ENCODE results near the gene NR1H2.

Gene NR1H2

DNA sequence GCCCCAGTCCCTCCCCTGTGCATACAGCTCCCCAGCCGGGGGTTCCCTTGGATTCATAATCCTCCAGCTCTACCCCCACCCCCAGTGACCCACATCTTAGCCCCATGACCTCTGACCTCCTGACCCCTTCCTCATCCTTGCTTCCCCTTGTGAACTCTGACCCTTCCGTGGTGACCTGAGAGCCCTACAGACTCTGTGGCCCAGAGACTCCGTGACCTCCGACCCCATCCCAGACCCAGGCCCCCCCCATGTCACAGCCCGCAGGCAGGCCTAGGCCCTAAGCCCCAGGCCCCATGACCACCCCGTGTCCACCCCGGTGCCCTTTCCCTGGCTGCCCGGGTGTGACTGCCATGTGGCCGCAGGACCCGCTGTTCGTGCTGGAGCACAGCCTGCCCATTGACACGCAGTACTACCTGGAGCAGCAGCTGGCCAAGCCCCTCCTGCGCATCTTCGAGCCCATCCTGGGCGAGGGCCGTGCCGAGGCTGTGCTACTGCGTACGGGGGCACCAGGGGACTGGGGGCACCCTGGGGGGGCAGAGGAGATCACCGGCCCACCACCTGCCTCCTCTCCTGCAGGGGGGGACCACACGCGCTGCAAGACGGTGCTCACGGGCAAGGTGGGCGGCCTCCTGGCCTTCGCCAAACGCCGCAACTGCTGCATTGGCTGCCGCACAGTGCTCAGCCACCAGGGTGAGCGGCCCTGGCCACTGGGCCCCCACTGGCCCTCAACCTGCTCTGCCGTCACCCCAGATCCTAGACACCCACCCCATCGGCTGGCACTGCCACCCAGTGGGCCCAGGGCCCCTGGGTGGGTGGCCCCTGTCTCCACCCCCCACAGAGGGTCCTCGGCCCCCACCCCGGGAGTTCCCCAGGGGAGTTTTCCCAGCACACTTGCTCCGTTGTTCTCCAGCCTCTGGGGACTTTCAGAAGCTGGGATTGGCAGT is 40.0 kb downstream of the NR1H2 start:
- no peak for ATAC-seq

GRCh38 chr19:50417111-50418081 is 41.1 kb downstream of the NR1H2 start:
- TF ChIP-seq OSR1 (CRISPR knock-in tag; IDR thresholded peaks at IDR 0.05) = no peak
- no peak for TF ChIP-seq POU6F1 (CRISPR knock-in tag; IDR thresholded peaks at IDR 0.05; ENCODE audit: borderline replicate concordance, low read depth)
- TF ChIP-seq ISL1 (CRISPR knock-in tag; IDR thresholded peaks at IDR 0.05) = no peak
- no peak for TF ChIP-seq CREB5 (CRISPR knock-in tag; IDR thresholded peaks at IDR 0.05; ENCODE audit: low read depth)
- no peak for TF ChIP-seq ESRRG (CRISPR knock-in tag; IDR thresholded peaks at IDR 0.05)
- TF ChIP-seq RARB (CRISPR knock-in tag; IDR thresholded peaks at IDR 0.05) = no peak
- TF ChIP-seq ARNTL (CRISPR knock-in tag; IDR thresholded peaks at IDR 0.05; ENCODE audit: borderline replicate concordance, low read depth) = no peak
- TF ChIP-seq SNAI2 (CRISPR knock-in tag; IDR thresholded peaks at IDR 0.05) = no peak
- no peak for TF ChIP-seq TOX (CRISPR knock-in tag; IDR thresholded peaks at IDR 0.05; ENCODE audit: borderline replicate concordance)
- no peak for TF ChIP-seq CSRNP3 (CRISPR knock-in tag; IDR thresholded peaks at IDR 0.05)
- no peak for TF ChIP-seq ZNF8 (CRISPR knock-in tag; IDR thresholded peaks at IDR 0.05)
- TF ChIP-seq, protein P1, sequence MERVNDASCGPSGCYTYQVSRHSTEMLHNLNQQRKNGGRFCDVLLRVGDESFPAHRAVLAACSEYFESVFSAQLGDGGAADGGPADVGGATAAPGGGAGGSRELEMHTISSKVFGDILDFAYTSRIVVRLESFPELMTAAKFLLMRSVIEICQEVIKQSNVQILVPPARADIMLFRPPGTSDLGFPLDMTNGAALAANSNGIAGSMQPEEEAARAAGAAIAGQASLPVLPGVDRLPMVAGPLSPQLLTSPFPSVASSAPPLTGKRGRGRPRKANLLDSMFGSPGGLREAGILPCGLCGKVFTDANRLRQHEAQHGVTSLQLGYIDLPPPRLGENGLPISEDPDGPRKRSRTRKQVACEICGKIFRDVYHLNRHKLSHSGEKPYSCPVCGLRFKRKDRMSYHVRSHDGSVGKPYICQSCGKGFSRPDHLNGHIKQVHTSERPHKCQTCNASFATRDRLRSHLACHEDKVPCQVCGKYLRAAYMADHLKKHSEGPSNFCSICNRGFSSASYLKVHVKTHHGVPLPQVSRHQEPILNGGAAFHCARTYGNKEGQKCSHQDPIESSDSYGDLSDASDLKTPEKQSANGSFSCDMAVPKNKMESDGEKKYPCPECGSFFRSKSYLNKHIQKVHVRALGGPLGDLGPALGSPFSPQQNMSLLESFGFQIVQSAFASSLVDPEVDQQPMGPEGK (CRISPR knock-in tag; IDR thresholded peaks at IDR 0.05; ENCODE audit: borderline replicate concordance) = no peak
- no peak for ATAC-seq

More for the DNA sequence above, 40.0 kb downstream of the NR1H2 start:
- TF ChIP-seq ESRRG (CRISPR knock-in tag; IDR thresholded peaks at IDR 0.05) (no peak), CSRNP3 (CRISPR knock-in tag; IDR thresholded peaks at IDR 0.05) (no peak)

DNA sequence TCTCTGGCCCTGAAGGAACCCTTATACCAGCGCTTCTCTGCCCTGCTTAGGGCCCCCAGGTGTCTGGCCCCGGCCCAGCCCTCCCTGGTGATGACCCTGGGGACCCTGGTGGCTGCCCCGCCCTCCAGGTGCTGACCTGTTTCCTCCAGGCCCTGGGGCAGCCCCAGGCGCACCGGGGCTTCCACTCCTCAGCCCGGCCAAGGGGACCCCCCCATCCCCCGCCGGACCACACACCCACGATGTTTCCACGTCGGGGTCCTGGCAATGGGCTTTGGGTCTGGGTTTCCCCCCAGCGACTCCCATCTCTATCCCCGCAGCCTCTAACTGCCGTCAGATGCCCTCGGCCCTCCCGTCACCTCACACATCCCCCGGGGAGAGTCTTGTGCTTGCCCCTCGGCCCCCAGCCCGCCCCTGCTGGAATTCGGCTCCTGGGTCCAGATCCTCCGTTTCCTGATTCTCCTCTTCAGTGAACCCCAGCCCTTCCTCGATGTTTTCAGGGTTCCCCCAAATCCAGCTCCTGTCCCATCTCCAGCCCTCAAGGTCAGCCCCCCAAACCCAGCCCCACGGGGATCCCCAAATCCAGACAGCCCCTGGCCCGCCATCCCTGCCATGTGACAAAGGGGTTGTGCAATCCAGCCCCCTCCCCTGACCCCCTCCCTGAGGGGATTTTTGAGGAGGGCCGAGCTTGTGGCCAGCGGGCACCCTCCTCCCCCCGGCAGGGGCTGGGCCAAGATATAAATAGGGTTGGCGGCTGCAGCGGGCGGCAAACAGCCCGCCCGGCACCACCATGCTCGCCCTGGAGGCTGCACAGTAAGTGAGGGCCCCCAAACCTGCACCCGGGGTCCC is 42.1 kb downstream of the NR1H2 start, which contains the start of gene SPIB:
Gene SPIB (plus strand): TSS at position 763 of the 846 bp plus-strand sequence. CDS start 25 bp downstream, at position 788.
- ATAC-seq = no peak
- no peak for TF ChIP-seq PPARA (CRISPR knock-in tag; IDR thresholded peaks at IDR 0.05; ENCODE audit: borderline replicate concordance)
- TF ChIP-seq, protein P2, sequence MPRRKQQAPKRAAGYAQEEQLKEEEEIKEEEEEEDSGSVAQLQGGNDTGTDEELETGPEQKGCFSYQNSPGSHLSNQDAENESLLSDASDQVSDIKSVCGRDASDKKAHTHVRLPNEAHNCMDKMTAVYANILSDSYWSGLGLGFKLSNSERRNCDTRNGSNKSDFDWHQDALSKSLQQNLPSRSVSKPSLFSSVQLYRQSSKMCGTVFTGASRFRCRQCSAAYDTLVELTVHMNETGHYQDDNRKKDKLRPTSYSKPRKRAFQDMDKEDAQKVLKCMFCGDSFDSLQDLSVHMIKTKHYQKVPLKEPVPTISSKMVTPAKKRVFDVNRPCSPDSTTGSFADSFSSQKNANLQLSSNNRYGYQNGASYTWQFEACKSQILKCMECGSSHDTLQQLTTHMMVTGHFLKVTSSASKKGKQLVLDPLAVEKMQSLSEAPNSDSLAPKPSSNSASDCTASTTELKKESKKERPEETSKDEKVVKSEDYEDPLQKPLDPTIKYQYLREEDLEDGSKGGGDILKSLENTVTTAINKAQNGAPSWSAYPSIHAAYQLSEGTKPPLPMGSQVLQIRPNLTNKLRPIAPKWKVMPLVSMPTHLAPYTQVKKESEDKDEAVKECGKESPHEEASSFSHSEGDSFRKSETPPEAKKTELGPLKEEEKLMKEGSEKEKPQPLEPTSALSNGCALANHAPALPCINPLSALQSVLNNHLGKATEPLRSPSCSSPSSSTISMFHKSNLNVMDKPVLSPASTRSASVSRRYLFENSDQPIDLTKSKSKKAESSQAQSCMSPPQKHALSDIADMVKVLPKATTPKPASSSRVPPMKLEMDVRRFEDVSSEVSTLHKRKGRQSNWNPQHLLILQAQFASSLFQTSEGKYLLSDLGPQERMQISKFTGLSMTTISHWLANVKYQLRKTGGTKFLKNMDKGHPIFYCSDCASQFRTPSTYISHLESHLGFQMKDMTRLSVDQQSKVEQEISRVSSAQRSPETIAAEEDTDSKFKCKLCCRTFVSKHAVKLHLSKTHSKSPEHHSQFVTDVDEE (CRISPR knock-in tag; IDR thresholded peaks at IDR 0.05) = no peak

Measured in SK-N-SH treated with all-trans-retinoic acid at 6 μM for 48 hours (cell line).